ENCODE measurements around the gene FOXE1. TPM values are rescaled to one million over a fixed set of nuclear protein-coding genes. Genes with fewer than 3 reads are reported as not detected.

FOXE1 gene
- polyA plus RNA-seq, 6 donors from 2014 or later, result not detected

DNA sequence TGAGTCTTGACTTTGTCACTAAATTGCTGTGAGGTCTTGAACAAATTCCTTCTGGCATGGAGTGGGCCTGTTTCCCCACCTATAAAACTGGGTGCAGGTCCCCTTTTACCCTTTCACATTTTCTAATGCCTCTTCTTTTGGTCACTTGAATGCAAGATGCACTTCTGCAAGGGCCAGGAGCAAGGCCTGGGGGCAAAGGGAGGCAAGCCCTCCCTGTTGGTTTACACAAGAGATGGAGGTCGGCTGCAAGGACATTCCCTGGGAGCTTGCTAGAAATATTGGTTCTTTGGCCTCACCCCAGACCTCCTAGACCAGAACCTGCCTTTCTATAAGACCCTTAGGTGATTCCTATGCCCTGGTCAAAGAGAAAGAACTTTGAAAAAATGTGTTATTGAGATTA, 5.8 kb downstream of the FOXE1 start:
- Mint-ChIP-seq H3K9me3 (peaks cover 0 to 26% (median 0%) of the 10 kb centered on the region in 7 donors), H3K4me3 (peak overlapping the region in 1 of 8 donors; percentile 57), H3K36me3 (peaks cover 4 to 8% of the 10 kb centered on the region in 2 donors), H3K27ac (no peak overlapping the region), H3K4me1 (peaks cover 15 to 22% (median 17%) of the 10 kb centered on the region in 3 donors), H3K27me3 (peaks cover 68 to 85% (median 72%) of the 10 kb centered on the region in 3 donors)
- ATAC-seq (ENCODE audit: low read depth in 2 of 2) (no peak), DNase-seq (no peak)

DNA sequence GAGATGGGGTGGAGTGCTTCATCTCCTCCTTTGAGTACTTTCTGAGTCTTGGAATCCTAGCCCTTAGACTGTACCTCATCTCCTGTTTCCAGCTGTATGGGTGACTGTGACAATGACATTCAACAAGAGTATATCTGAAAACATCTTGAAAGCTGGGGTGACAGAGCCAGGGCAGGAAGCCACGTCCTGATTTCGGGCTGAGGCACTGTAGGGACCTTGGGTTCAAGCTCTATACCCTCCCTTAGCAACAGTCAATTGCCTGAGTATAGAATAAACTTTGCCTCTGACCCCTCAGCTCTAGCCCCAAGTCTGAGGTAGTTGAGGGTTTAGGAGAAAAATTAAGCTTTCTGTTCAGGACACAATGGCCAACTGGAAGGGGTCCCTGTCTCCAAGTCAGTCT, 6.3 kb downstream of the FOXE1 start:
- Mint-ChIP-seq H3K27me3 (peaks cover 69 to 85% (median 71%) of the 10 kb centered on the region in 3 donors), H3K27ac (no peak overlapping the region), H3K4me1 (peaks cover 11 to 18% (median 12%) of the 10 kb centered on the region in 3 donors), H3K36me3 (peaks cover 7 to 8% of the 10 kb centered on the region in 2 donors), H3K4me3 (no peak overlapping the region), H3K9me3 (peaks cover 0 to 26% (median 3%) of the 10 kb centered on the region in 7 donors)
- DNase-seq (no peak), ATAC-seq (ENCODE audit: low read depth in 2 of 2) (no peak)

DNA sequence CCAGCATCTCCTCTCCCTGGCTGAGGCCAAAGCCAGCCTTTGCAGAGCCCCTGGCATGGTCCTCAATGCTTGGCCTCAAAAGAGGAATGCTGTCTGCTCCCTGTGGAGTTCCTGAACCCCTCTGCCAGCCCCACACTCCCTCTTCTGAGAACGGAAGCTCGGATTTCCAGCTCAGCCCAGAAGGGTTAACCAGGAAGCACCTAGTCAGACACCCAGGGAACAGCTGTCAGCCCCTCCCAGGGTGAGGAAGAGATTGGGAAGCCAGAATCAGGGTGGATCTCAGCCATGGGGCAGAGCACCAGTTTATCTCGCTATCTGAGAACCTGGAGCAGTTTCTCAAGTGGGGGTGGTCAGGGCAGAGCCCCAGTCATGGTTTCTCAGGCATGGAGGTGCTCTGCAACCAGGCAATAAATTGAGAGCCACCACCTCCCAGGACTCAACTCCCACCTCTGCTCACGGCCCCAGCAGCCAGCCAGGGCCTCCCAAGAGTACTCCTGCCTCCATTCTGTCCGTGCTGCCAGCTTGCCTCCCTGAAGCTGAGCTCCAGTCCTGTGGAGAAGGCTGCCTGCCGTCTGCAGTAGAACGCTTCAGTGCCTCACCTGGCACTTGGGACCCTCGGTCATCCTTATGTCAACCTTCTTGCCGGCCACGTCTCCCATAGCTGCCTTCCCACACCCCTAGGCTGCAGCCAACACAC, 7.6 kb downstream of the FOXE1 start:
- peaks cover 65 to 92% (median 81%) of the 10 kb centered on the region in 3 donors for H3K27me3 Mint-ChIP-seq
- no peak for ATAC-seq (ENCODE audit: low read depth in 2 of 2)
- no peak overlapping the region for H3K4me3 Mint-ChIP-seq
- DNase-seq, result no peak
- H3K9me3 Mint-ChIP-seq, result peaks cover 0 to 33% (median 13%) of the 10 kb centered on the region in 7 donors
- H3K36me3 Mint-ChIP-seq, result peaks cover 15 to 17% of the 10 kb centered on the region in 2 donors
- H3K4me1 Mint-ChIP-seq, result peaks cover 11 to 18% (median 12%) of the 10 kb centered on the region in 3 donors
- no peak overlapping the region for H3K27ac Mint-ChIP-seq

GRCh38 chr9:97861148-97861475, 8.1 kb downstream of the FOXE1 start:
- Mint-ChIP-seq H3K36me3 (peaks cover 17 to 20% of the 10 kb centered on the region in 2 donors), H3K4me3 (no peak overlapping the region), H3K9me3 (peaks cover 0 to 33% (median 18%) of the 10 kb centered on the region in 7 donors), H3K27me3 (peaks cover 60 to 92% (median 77%) of the 10 kb centered on the region in 3 donors), H3K27ac (no peak overlapping the region), H3K4me1 (peaks cover 11 to 18% (median 12%) of the 10 kb centered on the region in 3 donors)
- DNase-seq, result no peak
- no peak for ATAC-seq (ENCODE audit: low read depth in 2 of 2)

DNA sequence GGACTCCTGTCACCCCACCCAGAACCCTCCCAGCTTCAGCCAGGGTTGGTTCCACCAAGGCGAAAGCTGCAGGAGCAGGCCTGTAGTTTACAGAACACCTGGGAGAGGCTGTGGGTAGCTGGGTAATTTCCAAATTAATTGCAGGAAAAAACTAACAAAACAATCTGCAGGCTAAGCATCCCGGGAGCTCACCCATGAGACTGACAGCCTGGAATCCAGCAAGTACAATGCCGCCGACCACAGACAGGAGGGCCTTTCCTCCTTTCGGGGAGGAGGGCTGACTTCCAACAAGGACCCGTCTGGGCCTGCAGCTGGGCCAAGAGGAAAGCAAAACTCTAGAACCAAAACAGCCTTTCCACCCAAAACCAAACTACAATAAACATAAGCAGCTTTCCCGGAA, 10.3 kb downstream of the FOXE1 start:
- no peak for DNase-seq
- peaks cover 0 to 38% (median 28%) of the 10 kb centered on the region in 7 donors for H3K9me3 Mint-ChIP-seq
- peaks cover 12 to 18% (median 14%) of the 10 kb centered on the region in 3 donors for H3K4me1 Mint-ChIP-seq
- peaks cover 44 to 77% (median 59%) of the 10 kb centered on the region in 3 donors for H3K27me3 Mint-ChIP-seq
- H3K27ac Mint-ChIP-seq, result no peak overlapping the region
- no peak for ATAC-seq (ENCODE audit: low read depth in 2 of 2)
- H3K36me3 Mint-ChIP-seq, result peaks cover 21 to 28% of the 10 kb centered on the region in 2 donors
- H3K4me3 Mint-ChIP-seq, result no peak overlapping the region

DNA sequence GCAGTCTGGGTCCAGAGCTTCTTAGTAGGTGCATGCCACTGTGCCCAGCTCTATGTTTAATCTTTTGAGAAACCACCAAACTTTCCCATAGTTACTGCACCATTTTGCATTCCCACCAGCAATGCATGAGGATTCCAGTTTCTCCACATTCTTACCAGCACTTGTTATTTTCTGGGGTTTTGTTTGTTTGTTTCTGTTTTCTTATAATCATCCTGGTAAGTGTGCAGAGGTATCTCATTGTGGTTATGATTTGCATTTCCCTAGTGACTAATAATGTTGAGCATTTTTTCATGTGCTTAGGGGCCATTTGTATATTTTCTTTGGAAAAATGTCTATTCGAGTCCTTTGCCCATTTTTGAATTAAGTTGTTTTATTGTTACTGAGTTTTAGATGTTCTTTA, 11.4 kb downstream of the FOXE1 start:
- DNase-seq, result no peak
- Mint-ChIP-seq H3K4me3 (peak overlapping the region in 1 of 8 donors; percentile 36), H3K4me1 (peaks cover 14 to 16% (median 14%) of the 10 kb centered on the region in 3 donors), H3K27me3 (peaks cover 37 to 75% (median 56%) of the 10 kb centered on the region in 3 donors), H3K9me3 (peaks cover 0 to 38% (median 31%) of the 10 kb centered on the region in 7 donors), H3K27ac (no peak overlapping the region), H3K36me3 (peaks cover 21 to 35% of the 10 kb centered on the region in 2 donors)
- no peak for ATAC-seq (ENCODE audit: low read depth in 2 of 2)

DNA sequence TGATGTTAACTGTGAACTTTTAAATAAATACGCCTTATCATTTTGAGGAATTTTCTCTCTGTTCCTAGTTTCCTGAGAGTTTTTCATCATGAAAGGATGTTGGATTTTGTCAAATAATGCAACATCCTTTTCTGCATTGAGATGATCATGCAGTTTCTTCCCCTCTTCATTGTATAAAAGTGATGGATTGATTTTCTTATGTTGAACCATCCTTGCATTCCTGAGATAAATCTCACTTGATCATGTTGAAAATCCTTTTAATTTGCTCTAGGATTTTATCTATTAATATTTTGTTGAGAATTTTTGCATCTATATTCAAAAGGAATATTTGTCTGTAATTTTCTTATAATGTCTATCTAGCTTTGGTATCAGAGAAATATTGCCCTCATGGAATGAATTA, 13.3 kb downstream of the FOXE1 start:
- Mint-ChIP-seq H3K27me3 (peaks cover 24 to 70% (median 38%) of the 10 kb centered on the region in 3 donors), H3K4me3 (peak overlapping the region in 1 of 8 donors; percentile 3), H3K4me1 (peaks cover 8 to 14% (median 11%) of the 10 kb centered on the region in 3 donors), H3K36me3 (peaks cover 25 to 31% of the 10 kb centered on the region in 2 donors), H3K9me3 (peaks cover 0 to 38% (median 31%) of the 10 kb centered on the region in 7 donors), H3K27ac (peak overlapping the region in 1 of 6 donors; percentile 55)
- ATAC-seq (ENCODE audit: low read depth in 2 of 2), result no peak
- DNase-seq, result no peak

- ATAC-seq (ENCODE audit: low read depth in 2 of 2) (peak; percentile 78 to 90), DNase-seq (peak; percentile 54)
- Mint-ChIP-seq H3K36me3 (peaks cover 29% of the 10 kb centered on the region in 2 donors), H3K9me3 (peaks cover 0 to 42% (median 31%) of the 10 kb centered on the region in 7 donors), H3K27me3 (peaks cover 19 to 64% (median 33%) of the 10 kb centered on the region in 3 donors), H3K4me3 (peak overlapping the region in 6 of 8 donors; percentile 2 to 80 (median 62)), H3K4me1 (peaks cover 8 to 14% (median 11%) of the 10 kb centered on the region in 3 donors), H3K27ac (peak overlapping the region in 3 of 6 donors; percentile 70 to 95 (median 89))
Measured at GRCh38 chr9:97866848-97867247, 13.8 kb downstream of the FOXE1 start.

DNA sequence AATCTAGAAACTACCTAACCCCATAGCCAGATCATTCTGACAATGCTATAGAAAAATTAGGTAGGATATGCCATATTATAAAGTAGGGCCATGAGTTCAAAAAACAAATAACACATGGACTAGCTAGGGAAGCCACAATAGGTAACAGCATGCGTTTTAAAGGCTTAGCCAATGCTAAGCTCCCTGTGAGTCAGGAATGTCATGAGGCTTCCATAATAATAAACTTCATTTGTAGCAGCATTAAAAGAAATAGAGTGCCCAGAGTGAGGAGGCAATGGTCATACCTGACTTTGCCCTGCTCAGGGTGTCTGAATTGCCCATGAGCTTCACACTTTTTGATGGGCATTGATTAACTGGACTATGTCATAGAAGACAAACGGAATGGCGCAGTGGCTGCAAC, 15.8 kb downstream of the FOXE1 start:
- Mint-ChIP-seq H3K27ac (no peak overlapping the region), H3K4me1 (peaks cover 8 to 14% (median 11%) of the 10 kb centered on the region in 3 donors), H3K4me3 (no peak overlapping the region), H3K27me3 (peaks cover 8 to 44% (median 23%) of the 10 kb centered on the region in 3 donors), H3K36me3 (peaks cover 29% of the 10 kb centered on the region in 2 donors), H3K9me3 (peaks cover 0 to 44% (median 29%) of the 10 kb centered on the region in 7 donors)
- DNase-seq (no peak), ATAC-seq (ENCODE audit: low read depth in 2 of 2) (no peak)

DNA sequence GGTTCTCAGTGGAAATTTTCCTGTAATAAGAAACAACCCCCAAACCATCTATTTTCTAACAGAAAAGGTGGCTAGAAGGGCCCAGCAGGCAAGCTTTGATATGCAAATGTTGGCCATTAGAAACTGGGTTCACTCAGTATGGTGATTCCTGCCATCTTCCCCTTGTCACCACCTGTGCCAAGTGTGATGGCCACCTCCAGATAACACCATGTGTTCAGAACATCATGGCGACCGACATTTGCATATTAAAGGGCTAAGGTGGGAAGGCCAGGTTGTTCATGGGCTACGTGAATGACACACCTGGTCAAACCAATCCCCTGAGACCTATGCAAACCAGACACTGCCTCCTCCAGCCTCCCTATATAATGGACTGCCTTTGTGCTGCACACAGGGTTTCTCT, 20.4 kb downstream of the FOXE1 start:
- Mint-ChIP-seq H3K4me3 (no peak overlapping the region), H3K4me1 (peaks cover 0 to 4% (median 0%) of the 10 kb centered on the region in 3 donors), H3K27me3 (peaks cover 0 to 33% (median 8%) of the 10 kb centered on the region in 3 donors), H3K27ac (no peak overlapping the region), H3K9me3 (peaks cover 0 to 15% (median 2%) of the 10 kb centered on the region in 7 donors), H3K36me3 (peaks cover 7 to 8% of the 10 kb centered on the region in 2 donors)
- no peak for DNase-seq
- ATAC-seq (ENCODE audit: low read depth in 2 of 2), result no peak

- no peak overlapping the region for H3K4me3 Mint-ChIP-seq
- peaks cover 0 to 15% (median 2%) of the 10 kb centered on the region in 7 donors for H3K9me3 Mint-ChIP-seq
- no peak for ATAC-seq (ENCODE audit: low read depth in 2 of 2)
- peaks cover 0 to 32% (median 7%) of the 10 kb centered on the region in 3 donors for H3K27me3 Mint-ChIP-seq
- DNase-seq, result no peak
- H3K4me1 Mint-ChIP-seq, result peaks cover 0 to 4% (median 0%) of the 10 kb centered on the region in 3 donors
- H3K27ac Mint-ChIP-seq, result no peak overlapping the region
- peaks cover 7% of the 10 kb centered on the region in 2 donors for H3K36me3 Mint-ChIP-seq
Measured at GRCh38 chr9:97873882-97874281, 20.9 kb downstream of the FOXE1 start.

DNA sequence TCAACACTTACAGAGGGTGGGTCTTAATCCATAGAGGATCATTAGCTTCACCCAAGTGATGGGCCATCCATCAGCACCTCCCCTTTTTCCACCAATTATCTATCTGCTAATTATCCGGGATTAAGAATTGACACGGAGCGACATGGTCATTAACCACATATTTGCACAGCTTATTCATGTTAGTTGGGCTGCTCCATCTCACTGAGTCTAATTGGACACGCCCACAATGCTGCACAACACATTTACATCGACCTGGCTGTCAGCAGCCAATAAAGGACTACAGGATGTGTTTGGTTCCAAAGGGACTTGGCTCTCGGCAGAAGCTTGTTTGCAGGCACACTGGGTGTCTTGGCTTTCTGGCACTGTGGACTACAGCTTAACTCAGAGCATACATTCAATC, 21.6 kb downstream of the FOXE1 start:
- H3K4me1 Mint-ChIP-seq, result no peaks in the 10 kb centered on the region
- DNase-seq, result no peak
- H3K36me3 Mint-ChIP-seq, result peaks cover 0 to 7% of the 10 kb centered on the region in 2 donors
- H3K27me3 Mint-ChIP-seq, result peaks cover 0 to 24% (median 0%) of the 10 kb centered on the region in 3 donors
- no peak overlapping the region for H3K27ac Mint-ChIP-seq
- ATAC-seq (ENCODE audit: low read depth in 2 of 2), result no peak
- peaks cover 0 to 11% (median 1%) of the 10 kb centered on the region in 7 donors for H3K9me3 Mint-ChIP-seq
- no peak overlapping the region for H3K4me3 Mint-ChIP-seq

DNA sequence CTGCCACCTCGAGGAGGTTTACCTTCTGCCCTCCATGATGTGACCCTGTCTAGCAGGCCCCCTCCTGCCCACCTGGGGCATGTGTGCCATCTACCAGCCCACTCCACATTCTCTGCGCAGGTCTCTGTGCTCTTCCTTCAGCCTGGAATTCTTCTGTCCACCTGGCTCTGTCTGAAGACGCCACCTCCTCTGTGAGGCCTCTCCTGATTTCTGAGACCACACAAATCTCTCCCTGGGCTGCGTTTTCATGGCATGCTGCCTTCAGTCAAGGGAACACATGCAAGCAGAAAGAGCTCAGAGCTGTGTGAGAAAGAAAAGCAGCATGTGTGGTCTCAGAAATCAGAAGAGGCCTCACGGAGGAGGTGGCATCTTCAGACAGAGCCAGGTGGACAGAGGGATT, 22.1 kb downstream of the FOXE1 start:
- Mint-ChIP-seq H3K27ac (no peak overlapping the region), H3K27me3 (peaks cover 0 to 19% (median 0%) of the 10 kb centered on the region in 3 donors), H3K4me1 (no peaks in the 10 kb centered on the region), H3K9me3 (peaks cover 0 to 11% (median 1%) of the 10 kb centered on the region in 7 donors), H3K4me3 (no peak overlapping the region), H3K36me3 (peaks cover 0 to 7% of the 10 kb centered on the region in 2 donors)
- no peak for DNase-seq
- ATAC-seq (ENCODE audit: low read depth in 2 of 2), result no peak

GRCh38 chr9:97876061-97876460, 23.0 kb downstream of the FOXE1 start:
- Mint-ChIP-seq H3K27ac (no peak overlapping the region), H3K9me3 (peaks cover 0 to 9% (median 1%) of the 10 kb centered on the region in 7 donors), H3K27me3 (peaks cover 0 to 13% (median 0%) of the 10 kb centered on the region in 3 donors), H3K4me3 (no peak overlapping the region), H3K36me3 (peaks cover 0 to 6% of the 10 kb centered on the region in 2 donors), H3K4me1 (no peaks in the 10 kb centered on the region)
- no peak for DNase-seq
- ATAC-seq (ENCODE audit: low read depth in 2 of 2), result no peak

Measured in naive B cell (primary cell).